ENCODE results near the gene RANGAP1.

The RANGAP1 gene

DNA sequence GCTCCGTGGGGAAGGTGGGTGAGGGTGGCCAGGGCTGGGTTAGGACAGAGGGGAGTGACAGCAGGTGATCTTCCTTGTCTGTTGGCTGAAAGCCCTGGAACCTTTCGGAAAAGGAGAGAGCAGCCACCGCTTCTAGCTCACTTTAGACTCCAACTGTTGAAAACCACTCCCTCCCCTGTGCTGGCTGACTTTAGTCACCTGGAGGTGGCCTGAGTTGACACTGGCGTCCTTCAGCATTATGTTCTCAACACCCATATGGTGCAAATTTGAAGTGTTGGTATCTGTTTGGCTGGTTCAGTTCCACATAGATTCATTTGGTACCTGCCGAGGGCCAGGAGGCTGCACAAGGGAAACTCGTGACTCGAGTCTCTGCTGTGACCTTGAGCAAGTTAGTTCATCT, 44.2 kb upstream of the RANGAP1 start:
- Histone ChIP-seq H3K36me3 (peaks cover 80% of the 10 kb centered on the region), H3K9me3 (no peaks in the 10 kb centered on the region), H3K4me1 (ENCODE audit: control insufficient read depth in 1 of 2, insufficient read depth in 1 of 2, low read depth in 1 of 2, low read length in 1 of 2) (no peaks in the 10 kb centered on the region), H3K27me3 (no peaks in the 10 kb centered on the region), H3K4me3 (ENCODE audit: low read depth in 1 of 2, low read length in 1 of 2) (no peak overlapping the region), H3K27ac (no peak overlapping the region)
- TF ChIP-seq, protein P1, sequence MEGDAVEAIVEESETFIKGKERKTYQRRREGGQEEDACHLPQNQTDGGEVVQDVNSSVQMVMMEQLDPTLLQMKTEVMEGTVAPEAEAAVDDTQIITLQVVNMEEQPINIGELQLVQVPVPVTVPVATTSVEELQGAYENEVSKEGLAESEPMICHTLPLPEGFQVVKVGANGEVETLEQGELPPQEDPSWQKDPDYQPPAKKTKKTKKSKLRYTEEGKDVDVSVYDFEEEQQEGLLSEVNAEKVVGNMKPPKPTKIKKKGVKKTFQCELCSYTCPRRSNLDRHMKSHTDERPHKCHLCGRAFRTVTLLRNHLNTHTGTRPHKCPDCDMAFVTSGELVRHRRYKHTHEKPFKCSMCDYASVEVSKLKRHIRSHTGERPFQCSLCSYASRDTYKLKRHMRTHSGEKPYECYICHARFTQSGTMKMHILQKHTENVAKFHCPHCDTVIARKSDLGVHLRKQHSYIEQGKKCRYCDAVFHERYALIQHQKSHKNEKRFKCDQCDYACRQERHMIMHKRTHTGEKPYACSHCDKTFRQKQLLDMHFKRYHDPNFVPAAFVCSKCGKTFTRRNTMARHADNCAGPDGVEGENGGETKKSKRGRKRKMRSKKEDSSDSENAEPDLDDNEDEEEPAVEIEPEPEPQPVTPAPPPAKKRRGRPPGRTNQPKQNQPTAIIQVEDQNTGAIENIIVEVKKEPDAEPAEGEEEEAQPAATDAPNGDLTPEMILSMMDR (IDR thresholded peaks at IDR 0.05): no peak

DNA sequence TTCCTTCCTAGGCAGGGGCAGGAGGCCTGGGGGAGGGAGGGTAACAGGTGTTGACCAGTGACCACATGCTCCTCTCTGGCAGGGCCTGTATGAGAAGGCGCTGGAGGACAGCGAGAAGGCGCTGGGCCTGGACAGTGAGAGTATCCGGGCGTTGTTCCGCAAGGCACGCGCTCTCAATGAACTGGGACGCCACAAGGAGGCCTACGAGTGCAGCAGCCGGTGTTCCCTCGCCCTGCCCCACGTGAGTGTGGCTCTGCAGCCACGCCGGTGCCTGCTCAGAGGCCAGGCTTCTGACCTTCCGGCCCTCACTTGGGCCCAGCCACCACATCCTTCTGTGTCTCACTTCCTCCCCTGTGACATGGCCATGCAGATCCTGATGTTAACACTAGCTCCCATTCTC, 41.1 kb upstream of the RANGAP1 start:
- TF ChIP-seq, protein P1 (IDR thresholded peaks at IDR 0.05): no peak
- Histone ChIP-seq H3K36me3 (peaks cover 72% of the 10 kb centered on the region), H3K27ac (no peak overlapping the region)

DNA sequence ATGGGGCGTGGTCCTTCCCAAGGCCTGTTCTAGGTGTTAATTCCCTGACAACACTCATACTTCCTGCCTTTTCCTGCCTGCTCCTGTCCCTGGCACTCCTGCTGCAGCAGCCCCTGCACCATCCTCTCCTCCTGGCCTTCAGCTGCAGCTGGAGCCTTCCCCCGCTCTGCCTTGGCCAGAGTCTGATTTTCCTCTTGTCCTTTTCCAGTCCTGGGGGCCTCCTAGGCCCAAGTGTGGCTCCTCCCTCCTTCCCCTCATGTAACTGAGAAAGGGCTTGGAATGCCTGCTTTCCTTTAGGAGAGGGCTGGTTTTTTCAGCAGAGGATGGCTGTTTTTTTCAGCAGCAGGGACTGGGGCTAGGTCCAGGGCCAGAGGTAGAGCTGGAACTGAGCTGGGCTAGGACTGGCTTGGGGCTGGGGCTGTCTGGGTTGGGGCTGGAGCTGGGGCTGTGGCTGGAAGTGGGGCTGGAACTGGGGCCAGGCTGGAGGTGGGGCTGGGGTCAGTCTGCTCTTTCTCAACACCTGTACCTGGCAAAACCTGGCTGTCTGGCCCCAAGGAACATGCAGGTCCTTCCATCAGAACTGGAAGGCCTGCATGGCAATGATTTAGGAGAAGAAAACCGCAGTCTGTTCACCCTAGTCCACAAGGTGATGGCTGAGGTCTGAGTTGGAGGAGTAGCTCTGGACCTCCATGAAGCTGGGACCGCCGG, 39.0 kb upstream of the RANGAP1 start:
- no peaks in the 10 kb centered on the region for H3K4me1 ChIP-seq (ENCODE audit: control insufficient read depth in 1 of 2, insufficient read depth in 1 of 2, low read depth in 1 of 2, low read length in 1 of 2)
- no peak overlapping the region for H3K27ac ChIP-seq
- no peak overlapping the region for H3K4me3 ChIP-seq (ENCODE audit: low read depth in 1 of 2, low read length in 1 of 2)
- TF ChIP-seq, protein P1 (IDR thresholded peaks at IDR 0.05): no peak
- no peaks in the 10 kb centered on the region for H3K9me3 ChIP-seq
- H3K27me3 ChIP-seq: no peaks in the 10 kb centered on the region
- H3K36me3 ChIP-seq: peaks cover 66% of the 10 kb centered on the region

More for the DNA sequence above, 41.1 kb upstream of the RANGAP1 start:
- Histone ChIP-seq H3K27me3 (no peaks in the 10 kb centered on the region), H3K4me1 (ENCODE audit: control insufficient read depth in 1 of 2, insufficient read depth in 1 of 2, low read depth in 1 of 2, low read length in 1 of 2) (no peaks in the 10 kb centered on the region), H3K9me3 (no peaks in the 10 kb centered on the region), H3K4me3 (ENCODE audit: low read depth in 1 of 2, low read length in 1 of 2) (no peak overlapping the region)

DNA sequence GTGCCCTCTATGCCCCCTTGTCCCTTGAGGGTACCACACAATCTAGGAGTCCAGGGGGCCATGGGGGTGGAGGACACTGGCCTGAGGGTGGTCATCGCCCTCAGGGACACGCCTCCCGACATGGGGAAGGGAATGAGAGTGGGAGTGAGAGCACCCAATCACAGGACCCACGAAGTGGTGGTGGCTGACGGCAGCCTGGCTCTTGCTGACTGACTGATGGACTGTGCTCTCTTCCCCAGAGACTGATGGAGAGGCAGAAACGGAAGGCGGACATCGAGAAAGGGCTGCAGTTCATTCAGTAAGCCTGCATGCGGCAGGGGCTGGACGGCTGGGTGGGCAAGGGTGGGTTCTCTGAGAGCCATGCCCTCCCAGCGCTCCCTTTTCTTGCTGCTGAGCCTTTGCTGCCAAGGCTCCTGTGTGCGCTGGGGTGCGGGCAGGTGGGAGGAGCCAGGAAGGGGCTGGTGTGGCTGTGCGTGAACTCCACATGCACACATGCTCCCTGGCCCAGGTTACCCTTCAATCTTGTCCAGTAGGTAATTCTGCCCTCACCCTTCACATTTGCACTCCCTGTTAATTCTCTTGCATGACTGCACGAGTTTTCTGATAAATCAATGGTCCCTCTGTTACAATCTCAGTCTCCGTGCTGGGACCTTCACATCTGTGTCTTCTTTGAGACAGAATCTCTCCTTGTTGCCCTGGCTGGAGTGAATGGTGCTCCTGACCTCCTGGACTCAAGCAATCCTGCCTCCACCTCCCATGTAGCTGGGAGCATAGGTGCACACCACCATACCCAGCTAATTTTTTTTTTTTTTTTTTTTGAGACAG, 34.6 kb upstream of the RANGAP1 start:
- no peaks in the 10 kb centered on the region for H3K4me1 ChIP-seq (ENCODE audit: control insufficient read depth in 1 of 2, insufficient read depth in 1 of 2, low read depth in 1 of 2, low read length in 1 of 2)
- H3K36me3 ChIP-seq: peaks cover 30% of the 10 kb centered on the region
- TF ChIP-seq, protein P1 (IDR thresholded peaks at IDR 0.05): no peak
- no peaks in the 10 kb centered on the region for H3K9me3 ChIP-seq
- H3K4me3 ChIP-seq (ENCODE audit: low read depth in 1 of 2, low read length in 1 of 2): no peak overlapping the region
- no peak overlapping the region for H3K27ac ChIP-seq
- no peaks in the 10 kb centered on the region for H3K27me3 ChIP-seq

DNA sequence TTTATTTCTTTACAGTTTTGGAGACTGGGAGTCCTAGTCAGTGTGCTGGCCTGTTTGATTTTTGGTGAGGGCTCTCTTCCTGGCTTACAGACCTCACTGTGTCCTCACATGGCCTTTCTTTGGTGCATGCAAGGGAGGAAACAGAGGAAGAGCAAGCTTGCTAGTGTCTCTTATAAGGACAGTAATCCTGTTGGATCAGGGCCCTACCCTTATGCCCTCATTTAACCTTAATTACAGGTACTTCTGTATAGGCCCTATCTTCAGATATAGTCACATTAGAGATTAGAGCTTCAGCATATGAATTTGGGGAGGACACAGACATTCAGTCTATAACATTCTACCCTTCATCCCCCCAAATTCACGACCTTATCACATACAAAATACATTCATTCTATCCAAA, 29.6 kb upstream of the RANGAP1 start:
- Histone ChIP-seq H3K36me3 (no peaks in the 10 kb centered on the region), H3K27ac (no peak overlapping the region), H3K27me3 (no peaks in the 10 kb centered on the region), H3K4me1 (ENCODE audit: control insufficient read depth in 1 of 2, insufficient read depth in 1 of 2, low read depth in 1 of 2, low read length in 1 of 2) (no peaks in the 10 kb centered on the region), H3K4me3 (ENCODE audit: low read depth in 1 of 2, low read length in 1 of 2) (no peak overlapping the region), H3K9me3 (no peaks in the 10 kb centered on the region)
- TF ChIP-seq, protein P1 (IDR thresholded peaks at IDR 0.05): no peak
